ENCODE measurements around the gene LHX1.

LHX1 gene

GRCh38 chr17:36921095-36921851, 16.0 kb upstream of the LHX1 start:
- intact Hi-C loops (cut with DNase I) = no loop called here
- peak in 1 of 10 donors; percentile 45 for DNase-seq

- DNase-seq = no peak
- intact Hi-C loops (cut with DNase I) = no loop called here
Observed at GRCh38 chr17:36922175-36922574, 15.1 kb upstream of the LHX1 start.

DNA sequence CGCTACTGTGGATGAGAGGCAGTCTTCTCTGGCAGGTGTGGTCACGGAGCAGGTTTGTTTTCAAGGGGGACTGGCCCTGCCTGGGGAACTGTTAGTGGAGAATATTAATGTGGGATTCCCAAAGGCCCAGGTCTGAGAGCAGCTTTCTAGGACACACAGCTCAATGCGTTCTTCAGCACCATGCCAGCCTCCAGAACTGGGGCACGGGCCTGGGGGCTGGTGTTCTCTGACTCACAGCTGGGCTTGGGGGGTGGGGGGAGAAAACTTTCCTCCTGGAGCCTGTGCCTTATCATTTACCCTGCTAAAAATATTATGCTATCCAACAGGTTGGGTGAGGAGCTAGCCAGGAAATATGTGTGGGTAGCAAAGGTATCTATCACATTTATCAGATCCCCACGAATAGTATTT, 13.5 kb upstream of the LHX1 start:
- intact Hi-C loops (cut with DNase I) = no loop called here
- peak in 1 of 10 donors; percentile 40 for DNase-seq

GRCh38 chr17:36926226-36926625, 11.0 kb upstream of the LHX1 start:
- DNase-seq = no peak
- intact Hi-C loops (cut with DNase I) = no loop called here

DNA sequence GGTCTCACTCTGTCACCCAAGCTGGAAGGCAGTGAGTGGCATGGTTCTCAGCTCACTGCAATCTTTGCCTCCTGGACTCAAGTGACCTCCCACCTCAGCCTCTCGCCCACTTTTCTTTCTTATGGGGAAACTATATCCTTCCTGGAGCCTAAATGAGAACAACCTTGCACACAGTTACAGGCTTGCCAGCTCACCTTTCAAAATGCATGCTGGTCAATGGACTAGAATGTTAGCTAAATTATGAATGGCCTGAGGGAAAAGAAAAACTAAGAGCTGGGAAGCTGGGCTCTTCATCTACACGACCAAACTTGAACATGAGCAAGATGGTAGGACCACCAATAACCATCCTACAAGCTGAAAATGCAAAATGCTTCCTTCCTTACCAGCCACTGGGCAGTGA, 10.6 kb upstream of the LHX1 start:
- no peak for DNase-seq
- intact Hi-C loops (cut with DNase I) = no loop called here

GRCh38 chr17:36928471-36929345, 8.6 kb upstream of the LHX1 start:
- intact Hi-C loops (cut with DNase I) = no loop called here
- no peak for DNase-seq

- intact Hi-C loops (cut with DNase I) = no loop called here
- peak in 1 of 10 donors; percentile 27 for DNase-seq
Observed at GRCh38 chr17:36929851-36930582, 7.3 kb upstream of the LHX1 start.

- intact Hi-C loops (cut with DNase I) = no loop called here
Observed at GRCh38 chr17:36930583-36930900, 6.7 kb upstream of the LHX1 start.

GRCh38 chr17:36931096-36931696, 6.1 kb upstream of the LHX1 start:
- intact Hi-C loops (cut with DNase I) = no loop called here
- no peak for DNase-seq

More at GRCh38 chr17:36930583-36930900, 6.7 kb upstream of the LHX1 start:
- DNase-seq = no peak

GRCh38 chr17:36931697-36932382, 5.4 kb upstream of the LHX1 start:
- intact Hi-C loops (cut with DNase I) = no loop called here
- no peak for DNase-seq

GRCh38 chr17:36932383-36932693, 4.9 kb upstream of the LHX1 start:
- DNase-seq = no peak

DNA sequence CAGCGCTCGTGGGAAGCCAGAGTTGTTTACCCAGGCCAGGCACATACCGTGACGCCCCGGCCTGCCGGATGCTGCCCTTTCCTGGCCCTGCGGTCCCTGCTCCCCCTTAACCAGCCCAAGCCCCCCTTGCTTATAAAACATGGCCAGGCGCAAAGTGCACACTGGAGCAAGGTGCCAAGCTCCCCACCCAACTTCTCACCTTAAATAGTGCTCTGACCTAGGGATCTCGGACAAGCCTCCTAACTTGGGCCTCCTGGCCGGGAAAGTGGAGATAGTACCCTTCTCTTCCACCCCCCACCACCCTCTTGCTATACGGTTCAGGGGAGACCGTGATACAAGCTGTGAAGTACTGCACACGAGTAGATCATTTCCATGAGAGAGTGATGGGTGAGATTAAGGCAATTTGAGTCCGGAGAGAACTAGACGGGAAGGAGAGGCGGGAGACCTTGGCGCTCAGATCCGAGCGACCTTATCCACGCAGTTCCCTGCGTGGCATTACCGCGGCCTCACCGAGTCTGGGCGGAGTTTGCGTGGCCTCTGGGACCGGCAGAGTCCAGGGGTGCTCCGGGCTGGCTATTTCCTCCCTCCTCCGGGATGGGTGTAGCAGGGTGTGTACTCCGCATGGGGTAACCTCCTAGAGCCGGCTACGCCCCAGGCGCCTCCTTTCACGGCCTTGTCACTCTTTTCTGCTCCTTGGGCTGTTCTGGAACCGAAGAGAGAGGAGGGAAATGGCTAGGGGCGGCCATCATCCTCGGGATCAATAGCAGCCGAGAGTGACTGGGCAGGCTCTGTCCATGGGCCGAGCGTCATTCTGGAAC, 4.4 kb upstream of the LHX1 start:
- no peak for DNase-seq

More at GRCh38 chr17:36932383-36932693, 4.9 kb upstream of the LHX1 start:
- intact Hi-C loops (cut with DNase I) = no loop called here

DNA sequence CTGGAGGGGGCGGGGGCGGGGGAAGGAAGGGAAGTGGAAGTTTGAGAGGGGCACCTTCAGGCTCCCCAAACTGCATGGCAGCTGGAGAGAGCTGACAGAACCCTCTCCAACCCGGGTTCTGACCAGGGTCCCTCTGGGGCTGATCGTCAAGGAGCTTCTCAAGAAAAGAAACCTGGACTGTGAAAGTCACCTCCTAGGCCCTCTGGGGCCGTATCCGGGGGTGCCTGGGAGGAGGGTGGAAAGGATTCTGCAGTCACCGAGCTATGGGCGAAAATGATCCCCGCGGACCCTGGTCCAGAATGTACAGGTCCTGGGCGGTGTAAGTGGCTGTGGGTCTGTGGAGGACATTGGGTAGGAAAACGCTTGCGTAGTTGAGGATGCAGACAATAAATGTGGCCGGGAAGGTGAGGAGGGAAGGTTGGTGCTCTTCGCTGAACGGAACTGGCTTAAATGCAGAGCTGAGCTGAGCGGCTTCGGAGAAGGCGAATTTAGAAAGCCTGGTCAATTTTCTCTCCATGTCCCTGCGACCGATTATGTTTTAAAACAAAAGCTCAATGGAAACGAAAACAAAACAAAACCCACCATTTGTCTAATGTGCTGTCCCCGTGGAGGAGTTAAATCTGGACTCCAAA, 3.6 kb upstream of the LHX1 start:
- DNase-seq = no peak

More for the DNA sequence above, 4.4 kb upstream of the LHX1 start:
- intact Hi-C loops (cut with DNase I) = no loop called here

DNA sequence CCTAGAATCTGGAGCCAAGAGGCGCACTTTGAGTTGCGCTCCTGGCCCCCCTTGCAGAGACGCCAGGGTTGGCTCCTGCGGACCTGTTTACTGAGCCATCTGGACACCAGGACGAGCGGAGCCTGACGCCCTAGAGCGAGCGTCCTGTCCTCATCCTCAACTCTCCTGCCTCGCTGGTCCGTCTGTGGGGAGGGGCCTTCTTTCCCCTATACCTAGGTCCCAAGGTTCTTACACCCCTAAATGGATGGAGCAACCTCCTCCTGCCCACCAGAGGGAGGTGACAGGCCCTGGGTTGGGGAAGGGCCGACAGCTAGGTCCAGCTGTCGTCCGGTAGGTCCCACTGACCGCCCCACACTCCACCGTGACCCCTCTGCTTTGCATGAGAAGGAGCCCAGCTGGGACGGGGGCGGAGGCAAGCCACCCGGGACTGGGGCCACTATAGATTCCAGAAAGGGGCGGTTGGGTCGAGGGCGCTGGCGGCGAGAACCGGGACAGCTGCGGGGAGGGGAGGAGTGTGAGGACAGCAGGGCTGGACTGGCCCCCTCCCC, 3.1 kb upstream of the LHX1 start:
- no peak for DNase-seq
- intact Hi-C loops (cut with DNase I) = no loop called here

More for the DNA sequence above, 3.6 kb upstream of the LHX1 start:
- intact Hi-C loops (cut with DNase I) = no loop called here

- no peak for DNase-seq
- intact Hi-C loops (cut with DNase I) = no loop called here
Observed at GRCh38 chr17:36934692-36935630, 2.3 kb upstream of the LHX1 start.

DNA sequence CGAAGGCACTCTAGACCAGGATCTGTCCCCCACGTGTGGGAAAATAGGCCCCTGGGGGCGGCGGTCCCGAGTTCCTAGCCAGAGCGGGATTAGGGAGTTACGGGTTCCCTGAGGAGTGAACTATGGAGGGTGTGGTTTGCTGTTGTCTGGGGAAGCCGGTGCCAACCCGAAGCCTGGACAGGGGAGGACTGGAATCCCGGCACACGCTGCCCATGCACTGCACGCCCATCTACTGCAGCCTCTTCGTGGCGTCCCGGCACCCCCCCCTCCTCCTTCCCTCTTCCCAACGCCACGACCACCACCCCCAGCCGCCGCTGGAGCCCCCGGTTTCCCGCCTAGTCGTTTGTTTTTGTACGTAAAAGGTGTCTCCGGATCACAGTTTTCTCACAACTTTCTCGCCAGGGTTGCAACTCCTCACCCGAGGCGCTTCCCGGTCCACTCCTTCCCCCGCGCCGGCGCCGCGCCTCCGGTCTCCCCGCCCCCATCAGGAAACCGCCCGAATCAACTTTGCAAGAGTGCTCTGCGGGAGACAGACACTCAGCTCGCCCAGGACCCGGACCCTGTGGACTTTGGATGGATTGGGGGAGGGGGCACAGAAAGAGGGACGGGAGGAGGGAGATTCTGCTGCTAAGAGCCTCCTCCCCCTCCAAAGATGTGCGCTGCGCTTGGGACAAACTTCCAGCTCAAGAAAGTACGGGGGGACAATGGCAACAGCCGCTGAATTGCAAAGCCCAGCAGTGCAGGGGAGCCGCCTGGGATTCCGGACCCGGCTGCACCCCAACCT, 1.4 kb upstream of the LHX1 start:
- no peak for DNase-seq
- intact Hi-C loops (cut with DNase I) = no loop called here
